OCI-LY1 (cell line): ENCODE results near the gene C1QL3.

Source experiments
- CTCF ChIP-seq: fragments of 200-600 bp; sonication (generic), shearing (Covaris generic); IDR thresholded peaks from 2 replicates; pipeline ENCODE4 v1.5.1; 2017; ENCODE audit warnings: mild to moderate bottlenecking, antibody characterized with exemption, low read length, moderate library complexity, mixed read lengths
- EZH2 ChIP-seq: fragments of 200-600 bp; sonication (generic), shearing (Covaris generic); IDR thresholded peaks from 2 replicates; pipeline ENCODE4 v1.8.0; 2017; ENCODE audit warnings: borderline replicate concordance, mixed run types, mild to moderate bottlenecking, antibody characterized with exemption, low read length, moderate library complexity, mixed read lengths

- no peak for TF ChIP-seq CTCF
- no peak for TF ChIP-seq EZH2
Observed at GRCh38 chr10:16519908-16520861, 1.5 kb downstream of the C1QL3 start.
